Caco-2 (cell line): ENCODE data around the gene TPX2. TPM values are rescaled to one million over a fixed set of nuclear protein-coding genes. Genes with fewer than 3 reads are reported as not detected.
A peak's percentile ranks its signal among the peaks of the same experiment; 100 is the strongest.

Source experiments
- BruUV-seq: library from RNA; stranded (reverse); fragments of 400-500 nt; replicated peaks from 2 replicates; lab custom pipeline; 2021; lab: Mats Ljungman, UMichigan
- CTCF ChIA-PET: fragments of 300-600 bp; sonication (Branson Sonifier 250); formaldehyde crosslinking; loops from one replicate; lab custom pipeline; 2022; ENCODE audit warnings: antibody characterized with exemption; lab: Charles Lee
- POLR2A ChIA-PET: fragments of 300-600 bp; sonication (Branson Sonifier 250); formaldehyde crosslinking; loops from one replicate; lab custom pipeline; 2022; ENCODE audit warnings: antibody characterized with exemption; lab: Charles Lee
- DNase-seq, 2 experiments: peaks; one replicate each; pipeline versions ENCODE4 v3.0.0 to v3.0.0-alpha.2; 2020 to 2022
- H3K27me3 ChIP-seq: replicated peaks from 2 replicates; pipeline ENCODE4 v1.6.0; 2011; ENCODE audit warnings: low read length; ENCODE audit not compliant: control insufficient read depth, insufficient read depth
- H3K36me3 ChIP-seq: 2 replicates; pipeline ENCODE4 v1.5.1; 2011; ENCODE audit warnings: low read length; ENCODE audit not compliant: control insufficient read depth, insufficient read depth
- H3K4me1 ChIP-seq: fragments of 250-450 bp; sonication (Bioruptor Pico); 2 replicates; pipeline ENCODE4 v1.5.1; 2020; ENCODE audit warnings: mild to moderate bottlenecking
- H3K4me3 ChIP-seq: 2 replicates; pipeline ENCODE4 v1.5.1; 2011; ENCODE audit warnings: low read depth, mild to moderate bottlenecking, control low read depth, low read length
- H3K9me3 ChIP-seq: fragments of 250-450 bp; sonication (Bioruptor Pico); 2 replicates; pipeline ENCODE4 v1.5.1; 2020; ENCODE audit warnings: mild to moderate bottlenecking, moderate library complexity
- H3K27ac Mint-ChIP-seq: one replicate; pipeline ENCODE4 v1.8.0; 2022; ENCODE audit warnings: mixed read lengths; ENCODE audit not compliant: unreplicated experiment
- H3K27me3 Mint-ChIP-seq: one replicate; pipeline ENCODE4 v1.8.0; 2022; ENCODE audit warnings: mixed read lengths; ENCODE audit not compliant: insufficient read depth, unreplicated experiment
- H3K36me3 Mint-ChIP-seq: one replicate; pipeline ENCODE4 v1.8.0; 2022; ENCODE audit warnings: mild to moderate bottlenecking, mixed read lengths; ENCODE audit not compliant: insufficient read depth, unreplicated experiment
- H3K4me1 Mint-ChIP-seq: one replicate; pipeline ENCODE4 v1.8.0; 2022; ENCODE audit warnings: low read depth, mixed read lengths; ENCODE audit not compliant: unreplicated experiment
- H3K4me3 Mint-ChIP-seq: one replicate; pipeline ENCODE4 v1.8.0; 2022; ENCODE audit warnings: mild to moderate bottlenecking, moderate library complexity, mixed read lengths; ENCODE audit not compliant: unreplicated experiment
- H3K9me3 Mint-ChIP-seq: one replicate; pipeline ENCODE4 v1.8.0; 2022; ENCODE audit warnings: mixed read lengths; ENCODE audit not compliant: unreplicated experiment
- intact Hi-C: fragments of 100-400 bp; cut with micrococcal nuclease; formaldehyde crosslinking; loops from one replicate; pipeline ENCODE4 v1.10.0; 2022; ENCODE audit not compliant: unreplicated experiment
- total RNA-seq: library from RNA; stranded (reverse); gene quantifications from 2 replicates; pipeline ENCODE4 v1.2.3, GENCODE V29; 2022
- TF ChIP-seq, protein P1 (sequence below), 2 experiments: fragments of 200-600 bp in 1 of 2; IDR thresholded peaks; 1 replicate in 1 of 2; 2 replicates in 1 of 2; pipeline versions ENCODE4 v1.5.1 to v1.8.0; 2011 to 2022; ENCODE audit warnings: antibody characterized with exemption in 1 of 2, control low read depth in 1 of 2, inconsistent platforms in 1 of 2, low read depth in 1 of 2, low read length in 1 of 2, mild to moderate bottlenecking in 1 of 2, moderate library complexity in 1 of 2; ENCODE audit not compliant: insufficient read depth in 1 of 2, severe bottlenecking in 1 of 2, unreplicated experiment in 1 of 2

The TPX2 gene
- total RNA-seq, 1 experiment from 2014 or later = 237 TPM

DNA sequence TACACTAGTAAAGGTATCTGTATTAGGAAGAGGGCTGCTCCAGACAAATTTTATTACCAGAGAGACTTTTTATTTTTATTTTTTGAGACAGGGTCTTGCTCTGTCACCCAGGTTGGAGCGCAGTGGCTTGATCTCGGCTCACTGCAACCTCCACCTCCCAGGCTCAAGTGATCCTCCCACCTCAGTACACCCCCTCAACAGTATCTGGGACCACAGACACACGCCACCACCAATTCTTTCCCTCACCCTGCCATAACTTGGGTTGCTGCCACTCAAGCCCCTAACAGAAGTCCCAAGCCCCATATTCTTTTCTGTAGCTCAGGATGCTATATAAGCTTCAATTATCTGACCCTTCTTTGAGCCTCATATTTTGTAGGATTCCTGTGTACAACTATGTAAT lies 23.3 kb upstream of the TPX2 start:
- intact Hi-C loops = no loop called here
- H3K36me3 ChIP-seq = peaks cover 28% of the 10 kb centered on the region
- peaks cover 86% of the 10 kb centered on the region for H3K4me1 ChIP-seq
- no TSS peak for BruUV-seq
- CTCF ChIA-PET = interaction anchor here (0.8 to 1.1 kb wide), 2 partner anchors 81 to 103 kb away, joined by 3 read pairs; no protein-coding TSS in a partner anchor
- H3K27me3 ChIP-seq = no peaks in the 10 kb centered on the region
- Mint-ChIP-seq H3K27ac (peak overlapping the region; percentile 97), H3K9me3 (no peaks in the 10 kb centered on the region), H3K27me3 (no peaks in the 10 kb centered on the region), H3K4me1 (peaks cover 70% of the 10 kb centered on the region), H3K4me3 (peak overlapping the region; percentile 96), H3K36me3 (peaks cover 99% of the 10 kb centered on the region)
- POLR2A ChIA-PET = interaction anchor here (0.6 to 6.4 kb wide), 5 partner anchors 7 to 107 kb away, joined by 5 to 178 read pairs (median 7); no protein-coding TSS in a partner anchor
- no peak for DNase-seq
- no peak overlapping the region for H3K4me3 ChIP-seq
- no peaks in the 10 kb centered on the region for H3K9me3 ChIP-seq
- TF ChIP-seq, protein P1, sequence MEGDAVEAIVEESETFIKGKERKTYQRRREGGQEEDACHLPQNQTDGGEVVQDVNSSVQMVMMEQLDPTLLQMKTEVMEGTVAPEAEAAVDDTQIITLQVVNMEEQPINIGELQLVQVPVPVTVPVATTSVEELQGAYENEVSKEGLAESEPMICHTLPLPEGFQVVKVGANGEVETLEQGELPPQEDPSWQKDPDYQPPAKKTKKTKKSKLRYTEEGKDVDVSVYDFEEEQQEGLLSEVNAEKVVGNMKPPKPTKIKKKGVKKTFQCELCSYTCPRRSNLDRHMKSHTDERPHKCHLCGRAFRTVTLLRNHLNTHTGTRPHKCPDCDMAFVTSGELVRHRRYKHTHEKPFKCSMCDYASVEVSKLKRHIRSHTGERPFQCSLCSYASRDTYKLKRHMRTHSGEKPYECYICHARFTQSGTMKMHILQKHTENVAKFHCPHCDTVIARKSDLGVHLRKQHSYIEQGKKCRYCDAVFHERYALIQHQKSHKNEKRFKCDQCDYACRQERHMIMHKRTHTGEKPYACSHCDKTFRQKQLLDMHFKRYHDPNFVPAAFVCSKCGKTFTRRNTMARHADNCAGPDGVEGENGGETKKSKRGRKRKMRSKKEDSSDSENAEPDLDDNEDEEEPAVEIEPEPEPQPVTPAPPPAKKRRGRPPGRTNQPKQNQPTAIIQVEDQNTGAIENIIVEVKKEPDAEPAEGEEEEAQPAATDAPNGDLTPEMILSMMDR (IDR thresholded peaks at IDR 0.05; ENCODE audit: insufficient read depth in 1 of 2, low read depth in 1 of 2, low read length in 1 of 2, severe bottlenecking in 1 of 2, unreplicated experiment in 1 of 2) = no peak

DNA sequence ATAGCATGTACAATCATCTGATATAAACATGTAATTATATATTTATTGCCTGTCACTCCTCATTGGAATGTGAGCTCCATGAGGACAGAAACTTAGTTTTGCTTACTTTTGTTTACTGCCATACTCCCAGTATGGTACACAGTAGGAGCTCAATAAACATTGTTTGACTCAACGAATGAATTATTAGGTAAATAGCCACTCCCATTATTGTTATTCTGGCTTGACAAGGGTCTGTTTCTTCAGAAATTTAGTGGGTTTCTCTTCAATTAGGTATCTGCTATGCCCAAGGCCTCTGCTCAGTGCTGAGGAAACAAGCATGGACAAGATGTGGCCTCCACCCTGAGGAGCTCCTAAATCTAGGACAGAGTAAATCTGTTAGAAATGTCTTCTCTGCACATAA lies 22.7 kb upstream of the TPX2 start:
- H3K27ac Mint-ChIP-seq = peak overlapping the region; percentile 97
- H3K4me3 Mint-ChIP-seq = peak overlapping the region; percentile 96
- intact Hi-C loops = no loop called here
- ChIA-PET POLR2A (interaction anchor here (0.5 to 6.4 kb wide), 6 partner anchors 8 to 511 kb away, joined by 3 to 178 read pairs (median 6); no protein-coding TSS in a partner anchor), CTCF (interaction anchor here (0.8 to 1.1 kb wide), 3 partner anchors 55 to 104 kb away, joined by 3 to 4 read pairs (median 3); no protein-coding TSS in a partner anchor)
- H3K4me1 Mint-ChIP-seq = peaks cover 65% of the 10 kb centered on the region
- no peaks in the 10 kb centered on the region for H3K9me3 Mint-ChIP-seq
- H3K27me3 Mint-ChIP-seq = no peaks in the 10 kb centered on the region
- peaks cover 99% of the 10 kb centered on the region for H3K36me3 Mint-ChIP-seq
- H3K36me3 ChIP-seq = peaks cover 25% of the 10 kb centered on the region
- H3K9me3 ChIP-seq = no peaks in the 10 kb centered on the region
- BruUV-seq = no TSS peak
- H3K27me3 ChIP-seq = no peaks in the 10 kb centered on the region
- H3K4me3 ChIP-seq = no peak overlapping the region
- no peak for DNase-seq
- TF ChIP-seq, protein P1 (IDR thresholded peaks at IDR 0.05; ENCODE audit: insufficient read depth in 1 of 2, low read depth in 1 of 2, low read length in 1 of 2, severe bottlenecking in 1 of 2, unreplicated experiment in 1 of 2) = no peak
- peaks cover 80% of the 10 kb centered on the region for H3K4me1 ChIP-seq

DNA sequence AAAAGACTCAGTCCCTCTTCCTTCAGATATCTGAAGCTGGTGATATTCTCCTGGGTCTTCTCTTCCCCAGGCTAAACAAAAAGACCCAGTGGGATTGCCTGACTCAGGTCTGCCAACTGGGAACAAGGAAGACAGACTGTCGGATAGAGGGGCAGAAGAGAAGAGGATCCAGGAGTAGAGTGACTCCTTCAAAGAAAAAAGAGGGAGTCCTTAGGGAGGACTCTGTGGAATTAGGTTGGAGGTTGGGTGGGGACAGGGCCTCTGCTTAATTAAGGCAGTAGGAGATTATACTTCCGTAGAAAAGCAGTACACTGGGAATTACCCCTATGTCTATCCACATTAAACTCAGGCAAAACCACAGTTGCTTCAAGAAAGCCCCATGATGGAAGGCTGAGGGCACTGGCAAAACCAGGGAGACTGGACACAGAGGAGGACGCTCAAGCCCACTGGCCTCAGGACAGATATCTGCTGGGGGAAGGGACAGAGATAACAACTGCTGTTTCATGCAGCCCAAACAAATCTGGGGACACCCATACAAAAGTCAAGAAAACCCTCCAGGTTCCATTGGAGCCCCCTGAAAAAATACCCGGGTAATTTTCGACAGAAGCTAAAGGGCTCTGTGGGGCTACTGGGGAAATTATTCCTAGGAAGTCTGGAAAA lies 22.1 kb upstream of the TPX2 start:
- BruUV-seq = no TSS peak
- no peak overlapping the region for H3K4me3 ChIP-seq
- Mint-ChIP-seq H3K4me1 (peaks cover 62% of the 10 kb centered on the region), H3K36me3 (peaks cover 99% of the 10 kb centered on the region), H3K4me3 (peak overlapping the region; percentile 96), H3K27me3 (no peaks in the 10 kb centered on the region), H3K9me3 (no peaks in the 10 kb centered on the region), H3K27ac (peak overlapping the region; percentile 97)
- intact Hi-C loops = no loop called here
- CTCF ChIA-PET = interaction anchor here (0.9 to 1.1 kb wide), 3 partner anchors 55 to 83 kb away, joined by 3 to 4 read pairs (median 4); no protein-coding TSS in a partner anchor
- no peak for DNase-seq
- TF ChIP-seq, protein P1 (IDR thresholded peaks at IDR 0.05; ENCODE audit: insufficient read depth in 1 of 2, low read depth in 1 of 2, low read length in 1 of 2, severe bottlenecking in 1 of 2, unreplicated experiment in 1 of 2) = no peak
- peaks cover 74% of the 10 kb centered on the region for H3K4me1 ChIP-seq
- no peaks in the 10 kb centered on the region for H3K9me3 ChIP-seq
- H3K36me3 ChIP-seq = peaks cover 29% of the 10 kb centered on the region
- POLR2A ChIA-PET = interaction anchor here (0.5 to 6.4 kb wide), 6 partner anchors 9 to 510 kb away, joined by 3 to 178 read pairs (median 6); no protein-coding TSS in a partner anchor
- H3K27me3 ChIP-seq = no peaks in the 10 kb centered on the region
